GM12873 (cell line): ENCODE results near the gene GLP1R.

ENCODE experiments used
- TF ChIP-seq, protein P1 (sequence below): IDR thresholded peaks from 2 replicates; pipeline ENCODE4 v1.5.1; 2012; ENCODE audit warnings: low read depth, mild to moderate bottlenecking, moderate library complexity, low read length, control low read depth; ENCODE audit not compliant: insufficient read depth; ENCODE audit errors: missing control alignments

The GLP1R gene

DNA sequence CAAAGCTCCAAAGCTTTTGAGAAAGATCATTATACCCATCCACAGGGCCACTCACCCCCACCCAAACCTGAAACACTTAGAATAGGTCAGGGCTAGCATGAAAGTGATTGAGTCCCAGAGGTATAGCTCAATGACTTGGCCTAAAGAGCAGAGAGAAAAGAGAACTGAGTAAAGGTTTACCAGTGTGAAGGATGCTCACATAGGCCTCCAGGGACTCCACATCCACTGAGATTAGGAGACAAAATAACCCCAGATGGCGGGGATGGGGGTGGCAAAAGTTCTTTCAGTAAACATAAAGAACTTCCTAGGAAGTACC lies 54.2 kb downstream of the GLP1R start:
- TF ChIP-seq, protein P1, sequence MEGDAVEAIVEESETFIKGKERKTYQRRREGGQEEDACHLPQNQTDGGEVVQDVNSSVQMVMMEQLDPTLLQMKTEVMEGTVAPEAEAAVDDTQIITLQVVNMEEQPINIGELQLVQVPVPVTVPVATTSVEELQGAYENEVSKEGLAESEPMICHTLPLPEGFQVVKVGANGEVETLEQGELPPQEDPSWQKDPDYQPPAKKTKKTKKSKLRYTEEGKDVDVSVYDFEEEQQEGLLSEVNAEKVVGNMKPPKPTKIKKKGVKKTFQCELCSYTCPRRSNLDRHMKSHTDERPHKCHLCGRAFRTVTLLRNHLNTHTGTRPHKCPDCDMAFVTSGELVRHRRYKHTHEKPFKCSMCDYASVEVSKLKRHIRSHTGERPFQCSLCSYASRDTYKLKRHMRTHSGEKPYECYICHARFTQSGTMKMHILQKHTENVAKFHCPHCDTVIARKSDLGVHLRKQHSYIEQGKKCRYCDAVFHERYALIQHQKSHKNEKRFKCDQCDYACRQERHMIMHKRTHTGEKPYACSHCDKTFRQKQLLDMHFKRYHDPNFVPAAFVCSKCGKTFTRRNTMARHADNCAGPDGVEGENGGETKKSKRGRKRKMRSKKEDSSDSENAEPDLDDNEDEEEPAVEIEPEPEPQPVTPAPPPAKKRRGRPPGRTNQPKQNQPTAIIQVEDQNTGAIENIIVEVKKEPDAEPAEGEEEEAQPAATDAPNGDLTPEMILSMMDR: no peak

DNA sequence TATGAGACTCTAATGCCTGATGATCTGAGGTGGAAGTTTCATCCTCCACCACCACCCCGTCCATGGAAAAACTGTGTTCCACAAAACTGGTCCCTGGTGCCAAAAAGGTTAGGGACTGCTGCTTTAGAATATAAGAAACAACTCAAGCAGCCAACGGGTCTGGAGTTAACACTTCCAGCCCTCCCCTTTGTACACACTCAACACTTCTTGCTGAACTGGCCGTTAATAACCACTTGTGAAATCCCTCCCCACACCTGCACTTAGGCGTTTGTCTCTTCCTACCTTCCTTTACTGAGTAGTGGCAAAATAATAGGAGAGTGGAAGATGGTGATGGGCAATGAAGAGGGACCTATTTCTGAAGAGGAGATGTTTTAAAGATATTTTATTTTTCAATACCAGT lies 55.9 kb downstream of the GLP1R start:
- TF ChIP-seq, protein P1: no peak

DNA sequence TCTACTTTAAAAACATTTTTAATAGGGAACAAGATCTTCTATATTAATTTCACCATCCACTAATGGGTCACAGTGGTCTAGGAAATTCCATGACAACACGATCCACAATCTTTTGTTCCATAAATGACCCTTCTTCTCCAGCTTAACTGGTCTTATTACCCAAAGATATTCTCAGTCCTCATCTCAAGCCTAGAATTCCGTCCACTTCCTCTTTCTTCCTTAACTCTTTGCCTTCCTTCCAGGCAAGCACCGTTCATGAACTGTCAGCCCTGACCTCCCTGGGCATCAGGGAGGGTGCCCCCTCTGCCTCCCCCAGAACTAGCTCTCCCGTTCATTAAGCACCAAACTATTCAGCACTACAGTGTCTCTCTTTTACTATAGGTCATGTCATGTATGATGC lies 58.5 kb downstream of the GLP1R start:
- TF ChIP-seq, protein P1: no peak

DNA sequence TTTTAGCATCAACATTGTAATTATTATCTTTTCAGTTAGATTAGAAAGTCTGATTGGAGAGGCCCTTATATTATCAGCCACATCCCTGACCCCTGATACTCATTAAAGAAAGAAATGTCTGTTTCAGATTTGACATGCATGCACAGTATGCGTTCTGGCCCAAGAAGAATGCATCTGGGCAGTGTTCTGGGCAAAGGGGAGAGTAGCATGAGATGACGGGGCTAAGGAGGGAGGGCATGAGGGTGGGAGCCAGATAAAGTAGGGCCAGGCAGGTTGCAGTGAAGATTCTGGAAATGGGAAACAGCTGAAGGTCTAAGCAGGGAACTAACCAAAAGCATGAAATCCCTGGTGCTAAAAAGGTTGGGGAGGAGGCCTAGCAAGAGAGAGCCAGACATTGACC lies 59.1 kb downstream of the GLP1R start:
- TF ChIP-seq, protein P1: no peak

DNA sequence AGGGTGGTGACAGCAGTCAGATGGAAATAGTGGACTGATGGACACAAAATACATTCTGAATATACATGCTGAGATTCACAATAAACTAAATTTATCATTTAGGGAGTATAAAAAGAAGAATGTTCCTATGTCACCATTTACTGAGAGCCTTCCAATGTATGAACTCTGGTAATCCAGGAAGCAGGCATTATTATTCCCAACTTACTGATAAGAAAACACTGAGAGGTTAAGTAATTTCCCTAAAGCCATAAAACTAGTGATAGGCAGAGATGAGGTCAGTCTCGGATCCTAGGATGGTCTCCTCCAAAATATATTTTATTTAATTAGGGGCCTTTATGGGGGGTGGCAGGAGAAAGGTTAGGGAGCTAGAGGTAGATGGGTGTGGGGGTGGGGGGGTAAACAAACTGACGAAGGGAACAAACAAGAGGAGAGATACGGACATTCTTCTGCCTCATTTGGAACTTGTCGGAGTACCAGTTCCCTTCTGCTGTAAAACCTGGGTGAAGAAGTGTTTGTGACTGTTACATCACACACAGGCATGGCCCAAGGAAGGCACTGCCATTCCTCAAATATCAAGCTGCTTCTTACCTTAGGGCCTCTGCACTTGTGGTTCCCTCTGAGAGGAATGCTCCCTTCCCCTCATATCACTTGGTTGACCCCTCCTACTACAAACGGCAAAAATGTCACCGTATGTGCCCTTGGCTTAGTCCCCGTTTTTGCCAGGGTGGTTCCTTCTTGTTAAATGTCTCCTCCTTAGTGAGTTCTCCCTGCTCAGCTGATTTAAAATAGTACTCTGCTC lies 59.7 kb downstream of the GLP1R start:
- TF ChIP-seq, protein P1: no peak

DNA sequence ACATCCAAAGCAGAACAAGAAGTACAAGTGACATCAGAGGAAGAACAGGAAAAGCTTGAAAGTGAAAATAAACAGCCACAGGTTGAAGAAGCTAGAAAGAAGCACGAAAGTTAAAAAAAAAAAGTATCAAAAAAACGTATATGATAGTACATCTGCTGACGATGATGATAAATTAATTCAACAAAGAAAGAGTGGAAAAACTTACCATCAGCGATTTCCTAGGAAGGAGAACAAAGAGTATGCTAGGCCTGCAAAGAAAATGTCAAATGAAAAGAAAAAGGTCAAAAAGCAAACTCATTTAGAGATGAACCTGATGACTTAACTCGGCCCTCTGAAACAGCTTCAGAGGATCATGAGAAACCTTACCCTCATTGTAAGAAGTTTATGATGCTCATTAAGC lies 62.7 kb downstream of the GLP1R start:
- TF ChIP-seq, protein P1: no peak

DNA sequence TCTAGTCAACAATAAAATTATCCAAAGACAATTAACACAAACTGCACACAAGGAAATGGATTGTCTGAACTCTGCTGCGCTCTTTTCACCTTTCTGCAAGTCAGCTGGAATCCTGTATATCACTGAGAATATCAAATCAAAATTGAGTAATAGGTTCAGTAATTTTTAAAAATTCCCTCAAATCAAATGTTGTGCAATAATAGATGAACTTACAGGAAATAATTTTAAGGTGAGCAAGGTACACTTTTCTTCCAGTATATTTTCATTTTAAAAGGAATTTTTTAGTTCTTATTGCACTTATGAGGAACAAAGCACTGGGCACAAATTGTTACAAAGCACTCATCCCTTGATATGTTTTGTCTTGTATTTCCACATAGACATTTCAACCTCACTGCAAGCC lies 65.2 kb downstream of the GLP1R start:
- TF ChIP-seq, protein P1: no peak
